ENCODE results near the gene TINAGL1.

TINAGL1 gene

DNA sequence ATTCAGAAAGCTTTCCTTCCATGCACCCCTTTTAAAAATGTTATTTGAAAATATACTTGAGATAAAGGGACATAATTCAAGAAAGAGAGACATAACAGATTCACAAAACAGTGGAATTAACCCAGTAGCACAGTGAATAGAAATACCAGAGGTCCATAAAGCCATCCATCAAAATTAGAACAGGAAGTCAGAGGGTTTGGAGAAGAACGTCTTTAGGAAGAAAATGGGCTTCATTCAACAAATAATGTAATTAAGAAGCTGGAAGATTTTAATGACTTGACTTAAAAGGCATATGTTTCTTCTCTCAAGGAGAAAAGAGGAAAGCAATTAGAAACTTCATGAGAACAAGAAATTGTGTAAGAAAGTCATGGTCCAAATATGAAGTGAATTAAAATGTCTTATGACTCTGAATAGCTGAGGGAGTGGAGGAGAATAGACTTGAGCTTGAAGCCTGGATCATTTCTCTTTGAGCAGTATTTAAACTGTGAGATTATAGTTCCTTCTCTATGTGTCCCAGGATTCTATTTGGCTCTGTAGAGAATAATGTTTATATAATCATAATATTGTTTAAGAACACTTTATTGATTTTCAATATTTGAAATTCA lies 33.3 kb downstream of the TINAGL1 start:
- no peak for DNase-seq

DNA sequence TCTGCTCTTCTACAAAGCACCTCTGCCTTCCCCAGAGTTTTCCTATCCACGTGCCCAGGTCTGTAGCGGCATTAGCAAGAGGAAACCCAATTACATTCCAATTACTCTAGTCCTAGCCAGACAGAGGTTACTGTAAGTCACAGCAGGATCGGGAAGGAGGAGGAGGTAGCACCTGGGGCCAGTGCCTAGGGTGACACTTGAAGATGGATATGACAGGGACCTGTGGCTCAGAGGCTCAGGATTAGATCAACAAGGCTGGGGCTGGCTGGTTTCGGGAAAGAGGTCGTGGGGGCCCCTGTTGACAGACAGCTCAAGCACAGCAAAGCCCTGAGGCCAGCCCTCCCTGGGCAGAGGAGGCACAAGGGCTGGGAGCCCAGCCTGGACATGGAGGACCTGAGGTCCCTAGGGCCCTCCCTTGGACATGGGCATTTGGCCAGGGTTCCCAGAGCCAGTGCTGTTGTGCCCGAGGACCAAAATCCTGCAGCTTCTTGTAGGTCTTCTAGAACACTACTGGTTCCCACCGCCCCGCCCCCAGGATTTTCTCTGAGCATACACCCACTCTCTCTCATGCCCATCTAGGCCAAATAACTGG lies 38.2 kb downstream of the TINAGL1 start:
- no peak for DNase-seq

DNA sequence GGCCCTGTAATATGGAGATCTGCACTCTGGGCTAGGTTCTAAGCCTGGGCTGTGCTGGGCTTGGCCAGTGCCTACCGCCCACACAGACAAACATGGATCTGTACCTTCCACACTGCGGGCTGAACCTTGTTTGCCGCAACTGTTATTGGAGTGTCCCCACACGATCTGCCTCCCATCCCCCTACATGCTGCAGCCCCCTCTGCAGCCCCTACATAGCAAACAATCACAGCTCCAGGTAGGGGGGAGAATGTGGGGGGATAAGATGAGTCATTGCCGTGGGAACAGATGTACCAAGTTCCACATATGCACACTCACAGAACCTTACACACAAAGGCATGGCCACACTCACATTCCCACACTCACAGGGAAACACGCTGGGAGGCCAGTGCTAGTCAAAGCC lies 39.1 kb downstream of the TINAGL1 start:
- DNase-seq: no peak

DNA sequence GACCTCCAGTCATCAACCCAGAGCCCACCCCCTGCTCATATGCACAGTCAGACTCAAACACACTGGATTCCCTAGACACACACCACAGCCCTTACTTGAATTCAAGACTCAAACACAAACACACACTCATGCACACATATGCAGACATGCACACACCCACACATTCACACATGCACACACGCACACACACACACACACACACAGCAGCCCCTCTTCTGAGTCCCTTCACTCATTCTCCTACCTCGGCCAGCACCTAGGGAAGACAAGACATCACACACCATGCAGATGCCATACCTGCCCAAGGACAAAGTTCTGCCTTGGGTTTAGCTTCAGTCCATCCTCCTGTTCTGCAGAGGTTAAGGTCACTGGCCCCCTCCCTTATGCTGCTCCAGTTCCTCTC lies 39.6 kb downstream of the TINAGL1 start:
- no peak for DNase-seq

DNA sequence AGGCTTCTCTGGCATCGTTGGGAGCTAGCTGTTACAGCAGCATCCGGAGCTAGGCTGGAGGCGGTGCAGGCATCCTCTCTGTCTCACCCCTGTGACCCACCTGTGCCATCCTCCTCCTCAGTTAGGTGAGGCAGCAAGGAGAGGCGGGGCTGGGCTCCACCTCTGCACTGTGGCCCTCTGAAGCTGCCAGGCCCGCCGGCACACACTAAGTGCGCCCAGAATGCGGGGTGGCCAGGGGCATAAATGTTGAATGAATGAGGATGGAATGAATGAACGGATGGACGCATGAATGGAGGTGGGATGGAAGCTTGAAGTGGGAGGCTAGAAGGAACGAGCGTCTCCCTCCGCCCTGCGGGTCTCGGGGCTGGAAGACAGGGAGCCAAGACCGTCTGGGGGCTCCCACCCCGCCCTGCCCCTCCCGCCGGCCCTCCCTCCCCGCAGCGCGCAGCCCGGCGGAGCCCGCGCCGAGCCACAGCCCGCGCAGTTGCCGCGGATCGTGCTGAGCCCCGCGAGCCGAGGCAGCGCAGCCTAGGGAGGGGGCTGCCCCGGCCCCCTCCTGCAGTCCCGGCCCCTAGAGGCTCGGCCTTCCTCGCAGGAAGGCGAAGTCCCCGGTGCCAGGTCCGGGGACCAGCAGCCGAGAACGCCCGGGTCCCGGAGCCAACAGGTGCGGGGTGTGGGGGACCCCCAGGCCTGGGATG lies 41.1 kb downstream of the TINAGL1 start, which contains the start of gene HCRTR1:
Gene HCRTR1 (plus strand): TSS at position 472 of the 698 bp plus-strand sequence. CDS start 1,504 bp downstream, outside the sequence.
- DNase-seq: no peak

DNA sequence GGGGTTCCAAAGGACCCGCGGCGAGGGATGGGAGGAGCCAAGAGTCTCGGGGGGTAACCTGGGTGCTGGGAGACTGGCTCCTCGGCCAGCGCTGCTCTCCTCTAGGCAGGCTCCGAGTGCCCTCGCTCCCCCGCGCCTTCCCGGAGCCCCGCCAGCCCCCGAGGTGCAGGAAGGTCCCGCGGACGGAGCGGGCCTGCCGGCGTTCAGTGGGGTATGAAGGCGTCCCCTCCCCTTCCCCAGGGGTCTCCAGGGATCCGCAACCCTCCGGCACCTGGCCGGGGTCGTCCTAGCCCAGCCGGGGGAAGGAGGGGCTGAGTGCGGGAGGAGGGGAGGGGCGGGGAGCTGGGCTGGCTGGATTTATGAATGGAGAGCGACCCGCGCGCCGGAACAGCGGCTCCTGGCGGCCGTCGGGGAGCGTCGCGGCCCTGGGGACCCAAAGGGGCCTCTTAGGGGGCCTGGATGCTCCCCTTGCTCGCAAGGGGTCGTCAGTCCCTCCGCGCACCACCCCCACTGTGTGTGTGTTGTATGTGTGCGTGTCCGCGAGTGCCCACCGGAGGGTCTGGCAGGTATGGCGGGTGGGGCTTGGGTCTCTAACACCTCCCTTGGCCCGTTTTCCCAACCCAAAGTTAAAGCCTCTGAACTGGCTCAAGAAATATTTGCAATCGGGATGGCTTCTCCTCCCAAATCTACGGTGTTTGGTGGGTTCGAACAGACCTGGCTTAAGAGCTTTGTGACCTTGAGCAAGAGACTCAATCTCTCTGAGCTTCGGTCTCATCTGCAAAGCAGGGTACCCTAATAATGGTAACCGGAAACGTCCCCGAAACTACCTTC lies 41.8 kb downstream of the TINAGL1 start:
- DNase-seq: peak; percentile 44

DNA sequence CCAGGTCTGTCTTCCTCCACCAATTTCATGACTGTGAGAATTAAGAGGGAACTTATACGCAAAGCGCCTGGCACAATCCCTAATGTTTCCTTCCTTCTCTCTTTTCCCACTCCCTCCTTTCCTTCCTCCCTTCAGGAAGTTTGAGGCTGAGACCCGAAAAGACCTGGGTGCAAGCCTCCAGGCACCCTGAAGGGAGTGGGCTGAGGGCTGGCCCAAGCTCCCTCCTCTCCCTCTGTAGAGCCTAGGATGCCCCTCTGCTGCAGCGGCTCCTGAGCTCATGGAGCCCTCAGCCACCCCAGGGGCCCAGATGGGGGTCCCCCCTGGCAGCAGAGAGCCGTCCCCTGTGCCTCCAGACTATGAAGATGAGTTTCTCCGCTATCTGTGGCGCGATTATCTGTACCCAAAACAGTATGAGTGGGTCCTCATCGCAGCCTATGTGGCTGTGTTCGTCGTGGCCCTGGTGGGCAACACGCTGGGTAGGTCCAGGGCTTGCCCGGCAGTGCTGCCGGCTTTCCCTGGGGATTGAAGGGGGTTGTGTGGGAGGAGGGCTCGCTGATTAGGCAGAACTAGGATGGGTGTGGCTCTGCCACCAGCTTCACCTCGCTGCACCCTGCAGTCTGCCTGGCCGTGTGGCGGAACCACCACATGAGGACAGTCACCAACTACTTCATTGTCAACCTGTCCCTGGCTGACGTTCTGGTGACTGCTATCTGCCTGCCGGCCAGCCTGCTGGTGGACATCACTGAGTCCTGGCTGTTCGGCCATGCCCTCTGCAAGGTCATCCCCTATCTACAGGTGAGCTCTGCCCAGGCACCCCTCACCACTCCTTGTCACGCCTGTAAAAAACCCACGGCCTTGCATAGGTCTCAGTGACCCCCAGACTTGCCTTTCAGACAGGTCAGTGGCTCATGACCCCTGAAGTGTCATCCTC lies 42.9 kb downstream of the TINAGL1 start:
- DNase-seq: no peak

DNA sequence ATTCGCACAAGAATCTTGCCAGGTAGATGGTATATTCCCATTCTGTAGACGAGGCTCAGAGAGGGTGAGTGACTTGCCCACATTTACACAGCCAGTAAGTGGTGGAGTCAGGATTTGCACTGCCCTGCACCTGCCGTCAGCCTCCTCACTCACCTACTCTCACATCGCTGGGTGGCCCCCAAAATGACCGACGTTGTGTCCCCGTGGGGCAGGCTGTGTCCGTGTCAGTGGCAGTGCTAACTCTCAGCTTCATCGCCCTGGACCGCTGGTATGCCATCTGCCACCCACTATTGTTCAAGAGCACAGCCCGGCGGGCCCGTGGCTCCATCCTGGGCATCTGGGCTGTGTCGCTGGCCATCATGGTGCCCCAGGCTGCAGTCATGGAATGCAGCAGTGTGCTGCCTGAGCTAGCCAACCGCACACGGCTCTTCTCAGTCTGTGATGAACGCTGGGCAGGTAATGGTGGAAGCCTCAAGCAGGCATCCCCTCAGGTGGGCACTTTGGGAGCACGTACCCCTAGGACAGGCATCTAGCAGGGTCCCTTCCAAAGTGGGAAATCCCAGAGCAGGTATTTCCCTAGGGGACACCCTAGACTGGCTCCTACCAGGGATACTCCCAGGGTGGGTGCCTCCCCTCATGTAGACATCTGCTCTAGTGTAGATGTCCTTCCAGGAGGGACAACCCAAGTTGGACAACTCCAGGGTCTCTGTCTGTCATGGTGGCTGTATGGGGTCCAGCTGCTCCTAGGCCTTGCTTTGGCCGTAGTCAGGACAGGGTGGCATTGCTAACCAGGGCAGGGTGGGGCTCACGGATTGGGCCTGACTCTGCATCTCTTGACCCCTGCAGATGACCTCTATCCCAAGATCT lies 44.5 kb downstream of the TINAGL1 start:
- no peak for DNase-seq

DNA sequence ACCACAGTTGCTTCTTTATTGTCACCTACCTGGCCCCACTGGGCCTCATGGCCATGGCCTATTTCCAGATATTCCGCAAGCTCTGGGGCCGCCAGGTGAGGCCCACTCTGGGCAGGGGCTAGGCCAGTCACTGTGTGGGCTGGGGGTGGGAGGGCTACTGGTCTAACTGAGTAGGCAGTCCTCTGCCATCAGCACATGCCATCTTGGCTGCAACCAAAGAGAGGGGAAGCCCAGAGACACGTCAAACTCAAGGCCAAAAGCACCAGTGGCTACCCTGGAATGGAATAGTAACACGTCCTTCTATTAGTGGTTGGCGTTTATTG lies 45.1 kb downstream of the TINAGL1 start:
- DNase-seq: no peak

DNA sequence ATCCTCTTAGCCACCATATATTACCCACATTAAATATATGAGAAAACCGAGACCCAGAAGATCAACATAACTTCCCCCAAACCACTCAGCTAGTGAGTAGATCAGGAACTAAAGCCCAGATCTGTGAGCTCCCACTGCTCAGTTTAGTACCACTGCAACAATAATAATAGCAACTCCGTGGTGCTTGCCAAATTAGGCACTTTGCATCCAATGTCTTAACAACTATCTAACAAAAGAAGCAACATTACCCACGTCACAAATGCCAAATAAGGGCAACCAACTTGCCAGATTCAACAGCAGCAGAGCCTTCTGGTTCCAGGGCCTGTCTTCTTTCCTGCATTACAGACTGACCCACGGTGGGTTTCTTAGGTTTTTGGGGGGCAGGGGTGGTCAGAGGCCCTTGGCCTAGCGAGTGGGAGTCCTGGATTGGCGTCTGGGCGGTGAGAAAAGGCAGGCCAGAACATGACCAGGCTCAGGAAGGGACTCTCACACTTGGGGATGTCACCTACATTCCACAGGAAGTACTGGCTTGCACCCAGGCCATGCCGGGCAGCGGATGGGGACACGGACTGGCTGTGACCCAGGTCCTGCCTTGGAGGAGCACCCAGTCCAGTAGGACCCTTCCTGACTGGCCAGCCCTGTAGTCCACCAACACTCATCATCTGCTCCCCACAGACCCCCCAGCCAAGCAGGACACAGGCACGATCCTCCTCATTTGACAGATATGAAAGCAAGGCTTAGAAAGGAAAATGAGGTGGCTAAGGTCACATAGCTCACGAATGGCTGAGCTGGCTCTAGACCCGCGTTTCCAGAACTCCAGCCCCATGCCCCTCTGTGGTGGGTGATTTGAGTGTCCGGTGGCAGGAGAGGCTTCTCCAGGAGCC lies 45.8 kb downstream of the TINAGL1 start:
- no peak for DNase-seq

DNA sequence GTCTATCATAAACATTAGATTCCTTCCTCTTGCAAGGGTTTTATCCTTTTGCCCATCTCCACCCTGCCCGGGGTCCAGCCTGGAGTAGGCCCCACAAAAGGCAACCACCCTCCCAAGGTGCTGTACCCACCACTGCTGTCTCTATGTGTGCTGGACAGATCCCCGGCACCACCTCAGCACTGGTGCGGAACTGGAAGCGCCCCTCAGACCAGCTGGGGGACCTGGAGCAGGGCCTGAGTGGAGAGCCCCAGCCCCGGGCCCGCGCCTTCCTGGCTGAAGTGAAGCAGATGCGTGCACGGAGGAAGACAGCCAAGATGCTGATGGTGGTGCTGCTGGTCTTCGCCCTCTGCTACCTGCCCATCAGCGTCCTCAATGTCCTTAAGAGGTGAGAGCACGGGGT lies 47.0 kb downstream of the TINAGL1 start:
- DNase-seq: no peak

DNA sequence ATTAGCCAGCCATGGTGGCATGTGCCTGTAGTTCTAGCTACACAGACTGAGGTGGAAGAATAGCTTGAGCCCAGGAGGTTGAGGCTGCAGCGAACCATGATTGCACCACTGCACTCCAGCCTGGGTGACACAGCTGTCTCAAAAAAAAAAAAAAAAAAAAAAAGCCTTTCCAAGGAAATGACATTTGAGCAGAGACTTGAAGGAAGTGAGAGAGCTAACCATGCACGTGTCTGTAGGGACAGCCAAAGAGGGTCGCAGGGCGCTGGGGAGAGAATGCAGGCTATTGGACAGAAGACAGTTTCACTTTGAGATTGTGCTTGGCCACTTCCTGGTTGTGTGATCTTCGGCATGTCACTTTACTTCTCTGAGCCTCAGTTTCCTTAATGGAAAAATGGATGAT lies 48.0 kb downstream of the TINAGL1 start:
- no peak for DNase-seq

DNA sequence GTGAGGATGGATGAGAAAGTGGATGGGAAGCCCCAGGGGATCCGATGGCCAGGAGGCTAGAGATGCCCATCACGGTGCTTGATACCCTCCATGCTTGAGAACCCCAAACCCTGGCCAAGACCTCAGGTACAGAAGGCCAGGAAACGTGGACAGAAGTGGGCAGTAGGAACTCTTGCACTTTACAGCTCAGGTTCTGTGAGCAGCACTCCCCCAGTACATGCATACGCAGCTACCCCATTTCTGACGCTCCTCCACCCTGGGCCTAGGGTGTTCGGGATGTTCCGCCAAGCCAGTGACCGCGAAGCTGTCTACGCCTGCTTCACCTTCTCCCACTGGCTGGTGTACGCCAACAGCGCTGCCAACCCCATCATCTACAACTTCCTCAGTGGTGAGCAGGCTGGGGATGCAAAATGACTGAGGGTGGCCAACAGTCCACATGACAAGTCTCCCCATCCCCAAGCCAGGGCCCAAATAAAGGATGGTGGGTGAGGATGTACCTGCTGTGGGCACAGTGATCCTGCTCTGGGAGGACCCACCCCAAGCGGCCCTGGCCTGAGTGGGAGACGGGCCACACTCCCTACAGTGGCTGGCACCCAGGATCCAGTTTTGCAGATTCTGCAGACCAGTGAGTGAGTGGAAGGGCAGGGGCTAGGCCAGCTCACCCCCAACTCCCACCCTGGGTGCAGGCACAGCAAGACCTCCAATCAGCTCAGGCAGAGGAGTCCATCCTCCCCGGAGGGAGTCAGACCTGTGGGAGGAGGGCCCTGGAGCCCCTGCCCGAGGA lies 48.6 kb downstream of the TINAGL1 start:
- DNase-seq: no peak

DNA sequence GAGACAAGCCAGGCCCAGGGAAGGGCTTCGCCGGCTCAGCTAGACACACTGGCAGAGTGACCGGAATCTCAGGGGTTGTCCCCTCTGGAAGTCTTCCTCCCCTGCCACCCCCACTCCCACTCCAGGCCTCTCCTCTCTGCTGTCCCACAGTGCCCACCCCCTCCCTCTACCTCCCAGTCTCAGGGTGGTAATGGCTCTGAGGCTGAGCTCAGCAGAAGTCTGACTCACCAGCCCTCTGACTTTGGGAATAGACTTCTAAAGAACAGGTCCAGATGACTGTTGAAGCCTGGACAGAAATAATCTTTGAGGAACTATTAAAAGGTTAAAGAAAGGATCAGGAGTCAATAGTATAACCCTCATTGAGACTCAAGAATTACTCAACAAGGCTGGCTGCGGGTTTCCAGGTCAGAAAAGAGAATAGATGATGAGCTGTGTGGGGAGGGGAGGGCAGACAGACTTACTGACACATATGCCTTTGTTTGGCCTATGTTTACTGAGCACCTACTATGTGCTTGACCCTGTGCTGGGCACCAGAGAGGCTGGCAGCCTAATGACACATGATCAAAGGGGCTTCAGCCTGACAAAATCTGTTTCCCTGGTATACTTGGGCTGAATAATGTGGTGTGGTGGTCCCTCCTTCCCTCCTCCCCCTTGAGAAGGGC lies 49.4 kb downstream of the TINAGL1 start:
- no peak for DNase-seq

DNA sequence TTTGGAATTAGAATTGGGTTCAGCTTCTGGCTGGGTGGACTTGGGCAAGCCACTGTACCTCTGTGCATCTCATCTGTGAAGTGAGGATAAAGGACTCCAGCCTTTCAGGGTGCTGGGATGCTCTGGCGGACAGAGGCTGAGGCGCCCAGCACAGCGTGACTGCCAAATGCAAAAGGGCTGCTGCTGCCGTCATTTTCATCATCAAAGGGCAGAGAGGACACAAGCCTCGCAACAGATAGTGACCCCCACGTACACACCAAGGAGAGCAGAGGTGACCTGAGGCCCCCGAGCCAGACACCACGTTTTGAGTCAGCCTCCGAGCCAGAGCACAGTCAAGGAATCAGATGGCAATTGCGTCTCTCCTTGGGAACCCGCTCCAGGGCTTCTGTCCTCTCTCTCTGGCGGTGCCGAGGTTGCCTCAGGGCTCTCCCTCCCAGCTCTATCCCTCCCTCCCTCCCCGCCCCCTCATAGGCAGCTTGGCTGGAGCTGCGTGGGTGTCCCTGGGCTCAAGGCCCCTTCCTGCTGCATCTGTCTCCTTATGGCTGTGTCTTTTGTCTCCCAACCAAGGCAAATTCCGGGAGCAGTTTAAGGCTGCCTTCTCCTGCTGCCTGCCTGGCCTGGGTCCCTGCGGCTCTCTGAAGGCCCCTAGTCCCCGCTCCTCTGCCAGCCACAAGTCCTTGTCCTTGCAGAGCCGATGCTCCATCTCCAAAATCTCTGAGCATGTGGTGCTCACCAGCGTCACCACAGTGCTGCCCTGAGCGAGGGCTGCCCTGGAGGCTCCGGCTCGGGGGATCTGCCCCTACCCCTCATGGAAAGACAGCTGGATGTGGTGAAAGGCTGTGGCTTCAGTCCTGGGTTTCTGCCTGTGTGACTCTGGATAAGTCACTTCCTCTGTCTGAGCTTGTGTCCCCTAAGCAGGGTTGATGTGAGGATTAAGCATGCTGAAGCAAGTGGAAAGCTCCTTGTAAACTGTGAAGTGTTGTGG lies 50.2 kb downstream of the TINAGL1 start:
- DNase-seq: no peak

DNA sequence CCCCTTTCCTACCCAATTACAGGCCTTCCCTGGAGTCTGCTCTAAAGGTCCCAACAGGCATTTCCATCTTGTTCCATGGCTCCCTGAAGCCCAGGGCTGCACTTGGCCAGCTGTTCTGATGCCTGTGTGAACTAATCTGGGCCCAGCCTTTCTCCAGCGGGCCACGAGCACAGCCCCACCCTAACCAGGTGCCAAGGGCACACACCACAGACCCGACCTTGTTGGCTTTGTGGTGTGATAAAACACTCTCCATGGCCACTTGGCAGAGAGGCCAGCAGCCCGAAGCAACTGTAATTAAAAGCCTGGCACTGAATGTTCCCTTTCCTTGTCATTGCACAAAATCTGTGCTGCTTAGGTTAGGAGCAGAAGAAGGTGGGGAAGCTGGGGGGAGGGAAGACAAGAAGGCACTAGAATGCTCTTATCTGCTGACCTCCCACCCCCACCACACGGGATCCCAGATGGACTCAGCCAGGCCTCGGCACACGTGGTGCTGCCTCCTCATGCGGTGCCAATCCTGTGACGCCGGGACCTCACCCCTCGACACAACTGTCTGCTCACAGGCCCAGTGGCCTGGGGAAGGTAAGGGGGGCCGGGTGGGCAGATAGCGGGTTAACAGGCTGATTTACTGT lies 51.1 kb downstream of the TINAGL1 start:
- no peak for DNase-seq

DNA sequence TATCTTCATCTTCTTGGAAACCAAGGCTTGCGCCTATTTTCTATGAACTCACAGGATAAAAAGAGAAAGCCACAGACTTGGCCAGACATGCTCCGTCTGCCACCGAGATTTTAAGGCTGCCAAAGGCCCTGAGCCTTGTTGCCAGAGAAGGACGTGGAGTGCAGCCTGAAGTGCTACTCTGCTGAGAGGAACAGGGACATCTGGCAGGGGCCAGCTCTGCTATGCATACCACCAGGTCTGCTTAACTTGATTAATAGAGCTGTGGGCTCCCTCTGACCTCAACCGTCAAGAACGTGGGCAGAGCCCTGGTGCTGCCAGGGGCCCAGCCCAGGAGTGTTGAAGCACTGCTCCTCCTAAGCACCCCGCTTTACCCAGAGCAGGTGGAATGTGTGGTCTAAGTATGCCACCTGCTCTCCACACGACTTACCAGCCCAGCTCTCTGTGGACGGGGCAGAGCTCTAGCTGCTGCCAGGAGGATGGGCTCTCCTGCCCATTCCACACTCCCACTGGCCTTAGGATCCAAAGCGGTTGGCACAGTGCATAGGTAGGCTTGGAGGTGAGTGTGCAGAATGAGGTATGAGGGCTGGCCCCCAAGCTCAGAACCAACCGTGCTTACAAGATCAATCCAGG lies 51.7 kb downstream of the TINAGL1 start:
- no peak for DNase-seq
